GM12874 (cell line): ENCODE measurements around the gene GJB6.

Source experiments
- CTCF ChIP-seq: IDR thresholded peaks from 2 replicates; pipeline ENCODE4 v1.5.1; 2011; ENCODE audit warnings: low read depth, mild to moderate bottlenecking, control low read depth, low read length, moderate library complexity; ENCODE audit not compliant: insufficient read depth

The GJB6 gene

GRCh38 chr13:20191311-20192157, 40.6 kb downstream of the GJB6 start:
- TF ChIP-seq CTCF: no peak

DNA sequence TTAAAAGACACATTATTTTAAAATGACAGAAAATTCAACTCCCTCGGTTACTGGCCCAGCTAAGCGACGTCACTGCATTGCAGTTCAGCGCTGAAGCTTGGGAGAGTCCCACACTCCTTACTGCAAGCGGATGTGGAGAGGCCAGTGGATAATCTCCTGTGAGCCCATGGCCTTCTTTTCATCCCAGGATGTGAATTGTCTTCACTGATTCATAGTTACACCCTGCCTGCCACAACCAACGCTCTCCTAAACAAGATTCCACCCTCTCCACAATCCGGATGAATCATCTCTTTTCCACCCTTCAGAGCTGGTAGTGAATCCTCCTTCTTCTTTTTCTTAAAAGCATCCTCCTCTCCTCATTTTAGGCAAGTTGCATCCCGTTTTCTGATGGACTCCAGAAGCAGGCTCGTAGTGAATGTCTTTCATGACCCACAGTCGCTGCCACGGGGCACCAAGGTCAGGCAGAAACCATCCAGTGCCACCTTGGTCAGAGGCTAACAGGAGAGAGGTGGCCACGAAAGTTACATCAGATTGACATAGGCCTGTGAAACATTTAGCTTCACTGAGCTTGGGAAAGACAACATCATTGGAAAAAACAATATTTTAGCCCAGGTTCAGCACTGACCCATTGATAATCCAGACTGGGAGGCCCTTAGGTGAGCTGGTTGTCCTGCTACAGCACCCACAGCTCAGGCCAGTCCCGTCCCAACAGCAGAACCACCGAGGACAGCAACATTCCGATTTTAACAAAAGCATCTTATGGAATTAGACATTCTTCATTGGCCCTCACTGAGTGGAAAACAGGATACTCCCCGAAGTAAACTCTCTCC, 41.4 kb downstream of the GJB6 start:
- no peak for TF ChIP-seq CTCF

GRCh38 chr13:20190076-20190475, 42.0 kb downstream of the GJB6 start:
- TF ChIP-seq CTCF: no peak

DNA sequence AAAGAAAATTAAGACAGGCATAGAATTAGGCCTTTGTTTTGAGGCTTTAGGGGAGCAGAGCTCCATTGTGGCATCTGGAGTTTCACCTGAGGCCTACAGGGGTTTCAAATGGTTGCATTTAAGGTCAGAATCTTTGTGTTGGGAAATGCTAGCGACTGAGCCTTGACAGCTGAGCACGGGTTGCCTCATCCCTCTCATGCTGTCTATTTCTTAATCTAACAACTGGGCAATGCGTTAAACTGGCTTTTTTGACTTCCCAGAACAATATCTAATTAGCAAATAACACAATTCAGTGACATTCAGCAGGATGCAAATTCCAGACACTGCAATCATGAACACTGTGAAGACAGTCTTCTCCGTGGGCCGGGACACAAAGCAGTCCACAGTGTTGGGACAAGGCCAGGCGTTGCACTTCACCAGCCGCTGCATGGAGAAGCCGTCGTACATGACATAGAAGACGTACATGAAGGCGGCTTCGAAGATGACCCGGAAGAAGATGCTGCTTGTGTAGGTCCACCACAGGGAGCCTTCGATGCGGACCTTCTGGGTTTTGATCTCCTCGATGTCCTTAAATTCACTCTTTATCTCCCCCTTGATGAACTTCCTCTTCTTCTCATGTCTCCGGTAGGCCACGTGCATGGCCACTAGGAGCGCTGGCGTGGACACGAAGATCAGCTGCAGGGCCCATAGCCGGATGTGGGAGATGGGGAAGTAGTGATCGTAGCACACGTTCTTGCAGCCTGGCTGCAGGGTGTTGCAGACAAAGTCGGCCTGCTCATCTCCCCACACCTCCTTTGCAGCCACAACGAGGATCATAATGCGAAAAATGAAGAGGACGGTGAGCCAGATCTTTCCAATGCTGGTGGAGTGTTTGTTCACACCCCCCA, 43.2 kb downstream of the GJB6 start:
- peak; percentile 31; the same call in 1 of the 2 replicates for TF ChIP-seq CTCF

DNA sequence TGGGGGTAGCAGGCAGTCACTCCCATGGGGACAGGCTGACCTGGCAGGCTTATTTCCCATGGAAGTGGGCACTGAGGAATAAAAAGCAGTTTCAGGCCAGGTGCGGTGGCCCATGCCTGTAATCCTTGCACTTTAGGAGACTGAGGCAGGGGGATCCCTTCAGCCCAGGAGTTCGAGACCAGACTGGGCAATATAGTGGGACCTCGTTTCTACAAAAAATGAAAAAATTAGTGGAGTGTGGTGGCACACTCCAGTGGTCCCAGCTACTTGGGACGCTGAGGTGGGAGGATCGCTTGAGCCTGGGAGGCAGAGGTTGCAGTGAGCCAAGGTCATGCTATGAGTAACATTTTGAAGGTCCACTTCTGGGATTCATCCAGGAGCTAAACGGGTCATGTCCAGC, 45.3 kb downstream of the GJB6 start:
- no peak for TF ChIP-seq CTCF

DNA sequence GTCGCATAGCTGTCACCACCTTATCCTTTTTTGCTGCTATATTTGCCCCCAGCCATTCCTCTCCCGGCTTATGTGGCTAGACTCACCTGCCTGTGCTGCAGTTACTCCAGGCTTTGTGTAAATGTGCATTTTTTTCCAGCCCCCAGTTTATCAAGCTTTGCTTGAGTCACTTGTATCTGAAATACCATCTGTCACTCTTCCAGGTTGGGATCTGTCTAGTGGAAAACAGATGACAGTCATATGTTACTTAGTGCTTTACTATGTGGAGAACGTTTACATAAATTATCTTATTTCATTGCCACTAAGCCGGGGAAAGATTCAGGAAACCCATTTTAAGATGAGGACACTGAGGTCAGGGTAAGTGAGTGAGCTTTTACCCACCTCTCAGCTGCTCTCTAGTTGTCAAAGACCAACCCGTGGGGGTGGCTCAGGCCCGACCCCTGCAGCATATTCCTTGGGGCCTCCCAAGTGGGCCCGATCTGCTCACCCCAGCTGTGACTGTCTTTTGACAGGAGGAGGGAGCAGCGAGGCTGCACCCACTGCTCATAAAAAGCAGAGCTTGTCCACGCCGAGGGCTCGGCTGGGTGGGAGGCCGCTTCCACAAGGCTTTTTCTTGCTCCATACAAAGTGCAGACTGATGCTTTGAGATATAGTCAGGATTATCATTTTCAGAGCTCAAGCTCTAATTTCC, 46.6 kb downstream of the GJB6 start:
- TF ChIP-seq CTCF: no peak
